HG03342 (cell line): ENCODE measurements around the gene VWA7.
A peak's percentile ranks its signal among the peaks of the same experiment; 100 is the strongest.
"Not testable (repeated sequence)": the region's sequence is repeated elsewhere in the genome, so short reads cannot be mapped to it uniquely, and the experiment has no call there.

Source experiments
- ATAC-seq: cut with Tn5 transposase; IDR thresholded peaks from one replicate; pipeline ENCODE4 v1.9.1; 2021; ENCODE audit warnings: mild to moderate bottlenecking, moderate library complexity; ENCODE audit not compliant: unreplicated experiment

The VWA7 gene

GRCh38 chr6:31805939-31806469 is 28.9 kb upstream of the VWA7 start:
- no peak for ATAC-seq

- ATAC-seq = not testable (repeated sequence)
Observed at GRCh38 chr6:31801031-31801927, 24.2 kb upstream of the VWA7 start.

- ATAC-seq = no peak
Observed at GRCh38 chr6:31799781-31800180, 22.7 kb upstream of the VWA7 start.

- ATAC-seq = no peak
Observed at GRCh38 chr6:31797588-31797987, 20.5 kb upstream of the VWA7 start.

GRCh38 chr6:31796993-31797385 is 19.9 kb upstream of the VWA7 start:
- no peak for ATAC-seq

- peak; percentile 61 for ATAC-seq
Observed at GRCh38 chr6:31795616-31796298, 18.6 kb upstream of the VWA7 start, which contains the start of gene VARS1. TSS of gene VARS1 (minus strand) at chr6:31795752. CDS start at chr6:31795217, 535 bp downstream.

- ATAC-seq = no peak
Observed at GRCh38 chr6:31794866-31795615, 17.9 kb upstream of the VWA7 start.

- ATAC-seq = no peak
Observed at GRCh38 chr6:31794294-31794865, 17.3 kb upstream of the VWA7 start.

- ATAC-seq = not testable (repeated sequence)
Observed at GRCh38 chr6:31793927-31794245, 16.8 kb upstream of the VWA7 start.

- no peak for ATAC-seq
Observed at GRCh38 chr6:31792761-31793171, 15.6 kb upstream of the VWA7 start.

- ATAC-seq = no peak
Observed at GRCh38 chr6:31792090-31792374, 14.9 kb upstream of the VWA7 start.

- ATAC-seq = no peak
Observed at GRCh38 chr6:31791324-31792089, 14.4 kb upstream of the VWA7 start.

GRCh38 chr6:31785475-31785874 is 8.3 kb upstream of the VWA7 start:
- no peak for ATAC-seq

GRCh38 chr6:31784098-31784925 is 7.2 kb upstream of the VWA7 start:
- ATAC-seq = no peak

GRCh38 chr6:31782126-31782855 is 5.2 kb upstream of the VWA7 start:
- no peak for ATAC-seq

GRCh38 chr6:31781244-31782125 is 4.4 kb upstream of the VWA7 start:
- no peak for ATAC-seq

GRCh38 chr6:31780507-31781243 is 3.5 kb upstream of the VWA7 start:
- no peak for ATAC-seq
